ENCODE results near the gene CDK14. TPM values are rescaled to one million over a fixed set of nuclear protein-coding genes. Genes with fewer than 3 reads are reported as not detected.
"Not testable (repeated sequence)": the region's sequence is repeated elsewhere in the genome, so short reads cannot be mapped to it uniquely, and the experiment has no call there.

The CDK14 gene
- total RNA-seq, 1 donor: 44.8 TPM

- no peak for TF ChIP-seq CTCF (IDR thresholded peaks at IDR 0.05; ENCODE audit: insufficient read depth, low read length)
- DNase-seq (ENCODE audit: low read depth): no peak
- H3K4me3 ChIP-seq (ENCODE audit: low read depth, low read length): no peak overlapping the region
Measured at GRCh38 chr7:90791596-90791995, 195.5 kb downstream of the CDK14 start.

GRCh38 chr7:90792301-90792700, 196.2 kb downstream of the CDK14 start:
- TF ChIP-seq CTCF (IDR thresholded peaks at IDR 0.05; ENCODE audit: insufficient read depth, low read length): no peak
- DNase-seq (ENCODE audit: low read depth): no peak
- H3K4me3 ChIP-seq (ENCODE audit: low read depth, low read length): no peak overlapping the region

- not testable (repeated sequence) for H3K4me3 ChIP-seq (ENCODE audit: low read depth, low read length); DNase-seq (ENCODE audit: low read depth)
Measured at GRCh38 chr7:90794234-90794633, 198.1 kb downstream of the CDK14 start.

- no peak for TF ChIP-seq CTCF (IDR thresholded peaks at IDR 0.05; ENCODE audit: insufficient read depth, low read length)
- no peak for DNase-seq (ENCODE audit: low read depth)
- no peak overlapping the region for H3K4me3 ChIP-seq (ENCODE audit: low read depth, low read length)
Measured at GRCh38 chr7:90797596-90797995, 201.5 kb downstream of the CDK14 start.

- no peak for TF ChIP-seq CTCF (IDR thresholded peaks at IDR 0.05; ENCODE audit: insufficient read depth, low read length)
- H3K4me3 ChIP-seq (ENCODE audit: low read depth, low read length): no peak overlapping the region
- DNase-seq (ENCODE audit: low read depth): peak; percentile 70
Measured at GRCh38 chr7:90804370-90804769, 208.2 kb downstream of the CDK14 start.

GRCh38 chr7:90815552-90815951, 219.4 kb downstream of the CDK14 start:
- H3K4me3 ChIP-seq (ENCODE audit: low read depth, low read length); DNase-seq (ENCODE audit: low read depth): not testable (repeated sequence)

- no peak overlapping the region for H3K4me3 ChIP-seq (ENCODE audit: low read depth, low read length)
- no peak for TF ChIP-seq CTCF (IDR thresholded peaks at IDR 0.05; ENCODE audit: insufficient read depth, low read length)
- DNase-seq (ENCODE audit: low read depth): peak; percentile 98
Measured at GRCh38 chr7:90816511-90817142, 220.5 kb downstream of the CDK14 start.

GRCh38 chr7:90817151-90817550, 221.0 kb downstream of the CDK14 start:
- no peak overlapping the region for H3K4me3 ChIP-seq (ENCODE audit: low read depth, low read length)

More at GRCh38 chr7:90817151-90817550, 221.0 kb downstream of the CDK14 start:
- DNase-seq (ENCODE audit: low read depth): no peak
- no peak for TF ChIP-seq CTCF (IDR thresholded peaks at IDR 0.05; ENCODE audit: insufficient read depth, low read length)
